AG10803 (cell line): ENCODE measurements around the gene SHMT1.
"Not testable (repeated sequence)": the region's sequence is repeated elsewhere in the genome, so short reads cannot be mapped to it uniquely, and the experiment has no call there.

ENCODE experiments used
- DNase-seq: peaks from one replicate; pipeline ENCODE4 v3.0.0; 2010; ENCODE audit warnings: low read depth
- H3K4me3 ChIP-seq: 2 replicates; pipeline ENCODE4 v1.5.1; 2011; ENCODE audit warnings: mild to moderate bottlenecking, low read length, control low read depth
- TF ChIP-seq, protein P1 (sequence below): conservative IDR thresholded peaks from 2 replicates; pipeline ENCODE4 v1.5.1; 2011; ENCODE audit warnings: mild to moderate bottlenecking, low read length, control low read depth, inconsistent platforms

The SHMT1 gene

GRCh38 chr17:18363101-18364049 is at the start of gene SHMT1:
TSS of gene SHMT1 (minus strand) at chr17:18363550. CDS start at chr17:18355981, 7,569 bp downstream.
- peak; percentile 79 for DNase-seq
- TF ChIP-seq, protein P1, sequence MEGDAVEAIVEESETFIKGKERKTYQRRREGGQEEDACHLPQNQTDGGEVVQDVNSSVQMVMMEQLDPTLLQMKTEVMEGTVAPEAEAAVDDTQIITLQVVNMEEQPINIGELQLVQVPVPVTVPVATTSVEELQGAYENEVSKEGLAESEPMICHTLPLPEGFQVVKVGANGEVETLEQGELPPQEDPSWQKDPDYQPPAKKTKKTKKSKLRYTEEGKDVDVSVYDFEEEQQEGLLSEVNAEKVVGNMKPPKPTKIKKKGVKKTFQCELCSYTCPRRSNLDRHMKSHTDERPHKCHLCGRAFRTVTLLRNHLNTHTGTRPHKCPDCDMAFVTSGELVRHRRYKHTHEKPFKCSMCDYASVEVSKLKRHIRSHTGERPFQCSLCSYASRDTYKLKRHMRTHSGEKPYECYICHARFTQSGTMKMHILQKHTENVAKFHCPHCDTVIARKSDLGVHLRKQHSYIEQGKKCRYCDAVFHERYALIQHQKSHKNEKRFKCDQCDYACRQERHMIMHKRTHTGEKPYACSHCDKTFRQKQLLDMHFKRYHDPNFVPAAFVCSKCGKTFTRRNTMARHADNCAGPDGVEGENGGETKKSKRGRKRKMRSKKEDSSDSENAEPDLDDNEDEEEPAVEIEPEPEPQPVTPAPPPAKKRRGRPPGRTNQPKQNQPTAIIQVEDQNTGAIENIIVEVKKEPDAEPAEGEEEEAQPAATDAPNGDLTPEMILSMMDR: no peak
- H3K4me3 ChIP-seq: peak within 1 kb of the TSS; percentile 69

DNA sequence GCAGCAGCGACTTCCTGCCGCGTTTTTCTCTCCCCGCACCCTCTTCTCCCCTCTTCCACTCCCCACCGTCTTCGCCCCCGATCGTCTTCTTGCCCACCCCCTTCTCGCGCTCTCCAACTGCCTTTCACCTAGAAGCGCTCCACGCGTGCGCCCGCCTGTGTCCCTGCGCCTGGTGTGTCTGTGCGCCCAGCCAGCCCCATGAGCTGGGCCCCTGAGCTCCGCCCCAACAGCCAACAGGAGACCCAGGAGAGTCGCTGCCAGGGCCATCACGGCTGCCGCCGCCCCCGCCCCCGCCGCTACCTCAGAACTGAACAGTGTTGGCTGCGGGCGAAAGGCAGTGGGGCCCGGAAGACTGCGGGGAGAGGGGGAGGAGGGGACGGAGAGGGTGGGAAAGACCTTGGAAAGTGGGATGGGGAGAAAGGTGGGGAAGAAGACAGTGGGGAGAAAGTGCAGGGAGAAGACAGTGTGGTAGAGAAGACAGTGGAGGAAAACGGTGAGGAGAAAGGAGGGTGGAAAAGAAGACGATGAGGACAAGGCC is 48.7 kb upstream of the SHMT1 start:
- DNase-seq, H3K4me3 ChIP-seq: not testable (repeated sequence)

DNA sequence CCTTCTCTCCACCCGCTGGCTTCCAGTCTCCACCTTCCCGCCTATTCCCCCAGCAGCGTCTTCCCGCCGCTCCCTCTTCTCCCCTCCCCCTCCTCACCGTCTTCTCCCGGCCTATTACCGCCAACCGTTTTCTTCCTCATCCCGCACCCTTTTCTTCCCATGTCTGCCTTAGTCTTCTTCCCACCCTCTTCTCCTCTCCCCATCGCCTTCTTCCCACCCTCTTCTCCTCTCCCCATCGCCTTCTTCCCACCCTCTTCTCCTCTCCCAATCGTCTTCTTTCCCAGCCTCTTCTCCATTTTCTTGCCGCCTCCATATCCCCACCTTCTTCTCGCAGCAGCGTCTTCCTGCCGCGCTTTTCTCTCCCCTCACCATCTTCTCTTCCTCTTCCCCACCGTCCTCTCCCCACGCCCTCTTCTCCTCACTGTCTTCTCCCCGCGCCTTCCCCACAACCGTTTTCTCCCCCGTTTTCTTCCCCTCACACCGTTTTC is 48.1 kb upstream of the SHMT1 start:
- peak overlapping the region; percentile 62 for H3K4me3 ChIP-seq
- DNase-seq: peak; percentile 32

GRCh38 chr17:18410736-18411135 is 47.4 kb upstream of the SHMT1 start:
- peak overlapping the region; percentile 50 for H3K4me3 ChIP-seq
- not testable (repeated sequence) for DNase-seq

- DNase-seq, H3K4me3 ChIP-seq: not testable (repeated sequence)
Observed at GRCh38 chr17:18409321-18409720, 46.0 kb upstream of the SHMT1 start.

GRCh38 chr17:18408906-18409305 is 45.6 kb upstream of the SHMT1 start:
- not testable (repeated sequence) for DNase-seq, H3K4me3 ChIP-seq

- not testable (repeated sequence) for DNase-seq, H3K4me3 ChIP-seq
Observed at GRCh38 chr17:18403604-18404003, 40.3 kb upstream of the SHMT1 start.

DNA sequence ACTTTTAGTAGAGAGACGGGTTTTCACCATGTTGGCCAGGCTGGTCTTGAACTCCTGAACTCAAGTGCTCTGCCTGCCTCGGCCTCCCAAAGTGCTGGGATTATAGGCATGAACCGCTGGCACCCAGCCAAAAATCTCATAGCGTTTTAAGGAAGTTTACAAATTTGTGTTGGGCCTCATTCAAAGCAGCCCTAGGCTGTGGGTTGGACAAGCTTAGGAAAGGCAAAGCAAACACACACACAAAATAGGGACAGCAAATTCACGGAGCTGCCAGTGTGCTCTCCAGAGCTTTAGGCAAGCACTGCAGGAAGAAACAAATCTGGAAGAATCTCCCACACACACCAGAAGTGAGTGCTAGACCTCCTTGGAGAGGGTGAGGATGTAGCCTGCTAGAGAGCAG is 39.8 kb upstream of the SHMT1 start:
- DNase-seq, H3K4me3 ChIP-seq: not testable (repeated sequence)

DNA sequence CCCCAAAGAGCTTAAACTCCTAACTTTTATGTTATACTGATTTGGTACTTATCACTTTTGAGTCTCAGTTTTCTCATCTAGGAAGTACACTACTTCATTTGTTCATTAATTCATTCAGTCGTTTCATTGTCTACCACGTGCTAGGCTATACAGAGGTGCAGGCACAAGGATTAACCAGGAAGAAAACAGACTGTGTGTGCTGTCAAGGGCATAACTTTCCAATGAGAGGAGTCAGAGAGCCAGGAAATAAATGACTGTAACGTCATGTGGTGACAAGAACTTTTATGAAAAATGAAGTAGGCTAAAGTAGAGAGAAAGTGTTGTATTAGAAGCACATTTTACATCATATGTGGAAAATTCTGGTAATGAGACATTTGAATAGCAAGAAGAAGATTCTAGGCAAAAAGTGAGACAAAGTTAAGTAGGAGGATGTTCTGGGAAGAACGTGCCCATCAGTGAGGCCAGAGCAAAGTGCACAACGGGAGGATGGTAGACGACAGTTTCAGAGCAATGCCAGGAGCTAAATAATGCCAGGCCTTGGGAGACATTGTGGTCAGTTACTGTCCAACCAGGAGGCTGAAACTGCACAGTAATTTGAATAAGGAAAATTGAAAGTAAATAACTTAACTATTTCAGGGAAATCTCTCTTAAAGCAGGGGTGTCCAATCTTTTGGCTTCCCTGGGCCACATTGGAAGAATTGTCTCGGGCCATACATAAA is 38.7 kb upstream of the SHMT1 start:
- DNase-seq, H3K4me3 ChIP-seq: not testable (repeated sequence)

GRCh38 chr17:18388728-18389127 is 25.4 kb upstream of the SHMT1 start:
- not testable (repeated sequence) for H3K4me3 ChIP-seq, DNase-seq

DNA sequence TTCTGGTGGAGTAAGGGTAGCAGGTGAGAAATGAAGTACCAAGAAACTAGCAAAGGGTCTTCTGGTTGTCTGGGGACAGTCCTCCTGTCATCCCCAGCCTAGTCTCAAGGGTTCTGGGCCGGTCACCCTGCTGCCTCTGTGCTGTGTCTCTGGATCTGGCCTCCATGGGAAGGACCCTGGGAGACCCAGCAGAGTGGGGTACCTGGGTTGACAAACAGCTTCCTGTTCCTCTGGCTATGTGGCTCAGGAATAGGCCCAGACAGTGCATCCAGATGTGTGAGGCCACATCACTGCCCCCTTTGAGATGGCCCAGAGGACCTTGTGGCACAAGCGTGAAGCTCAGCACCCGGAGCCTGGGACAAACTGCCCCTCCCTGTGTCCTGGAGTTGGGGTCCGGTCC is 24.9 kb upstream of the SHMT1 start:
- H3K4me3 ChIP-seq, DNase-seq: not testable (repeated sequence)

DNA sequence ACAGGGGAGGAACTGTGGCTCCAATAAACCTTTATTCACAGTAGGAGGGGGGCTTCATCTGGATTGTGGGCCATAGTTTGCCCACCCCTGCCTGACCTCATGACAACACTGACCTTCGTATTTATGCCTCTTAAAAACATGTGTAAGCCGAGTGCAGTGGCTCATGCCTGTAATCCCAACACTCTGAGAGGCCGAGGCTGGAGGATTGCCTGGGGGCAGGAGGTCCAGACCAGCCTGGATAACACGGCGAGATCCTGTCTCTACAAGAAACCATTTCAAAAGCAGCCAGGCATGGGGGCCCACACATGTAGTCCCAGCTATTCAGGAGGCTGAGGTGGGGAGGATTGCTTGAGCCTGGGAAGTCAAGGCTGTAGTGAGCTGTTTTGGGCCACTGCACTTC is 24.2 kb upstream of the SHMT1 start:
- not testable (repeated sequence) for H3K4me3 ChIP-seq, DNase-seq

DNA sequence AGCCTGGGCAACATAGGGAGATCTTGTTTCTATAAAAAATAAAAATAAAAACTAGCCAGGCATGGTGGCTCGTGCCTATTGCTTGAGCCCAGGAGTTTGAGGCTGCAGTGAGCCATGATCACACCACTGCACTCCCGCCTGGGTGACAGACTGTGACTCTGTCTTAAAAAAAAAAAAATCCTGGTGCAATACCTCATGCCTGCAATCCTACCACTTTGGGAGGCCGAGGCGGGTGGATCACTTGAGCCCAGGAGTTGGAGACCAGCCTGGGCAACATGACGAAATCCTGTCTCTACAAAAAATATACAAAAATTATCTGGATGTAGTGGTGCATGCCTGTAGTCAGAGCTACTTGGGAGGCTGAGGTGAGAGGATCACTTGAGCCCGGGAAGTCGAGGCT is 20.9 kb upstream of the SHMT1 start:
- not testable (repeated sequence) for DNase-seq, H3K4me3 ChIP-seq

DNA sequence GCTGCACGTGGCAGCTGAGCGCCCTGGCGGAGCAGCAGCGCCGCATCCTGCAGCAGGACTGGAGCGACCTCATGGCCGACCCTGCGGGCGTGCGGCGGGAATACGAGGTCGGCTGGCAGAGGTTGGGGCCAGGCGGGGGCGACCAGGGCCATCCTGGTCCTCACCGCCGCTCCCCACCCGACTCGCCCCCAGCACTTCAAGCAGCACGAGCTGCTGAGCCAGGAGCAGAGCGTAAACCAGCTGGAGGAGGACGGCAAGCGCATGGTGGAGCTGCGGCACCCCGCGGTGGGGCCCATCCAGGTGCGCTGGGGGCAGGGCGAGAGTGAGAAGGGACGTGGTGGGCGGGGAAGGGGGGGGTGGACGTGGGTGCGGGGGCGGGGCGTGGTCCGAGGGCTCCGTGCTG is 19.7 kb upstream of the SHMT1 start:
- not testable (repeated sequence) for DNase-seq, H3K4me3 ChIP-seq
